Measurements from ENCODE around the gene NFKBIE. TPM values are rescaled to one million over a fixed set of nuclear protein-coding genes. Genes with fewer than 3 reads are reported as not detected.

Gene NFKBIE
- polyA plus RNA-seq, 4 donors = 7.6 to 13.5 (median 9.7) TPM

- peaks cover 12 to 74% (median 14%) of the 10 kb centered on the region in 3 donors for H3K36me3 ChIP-seq (ENCODE audit: control insufficient read depth in 3 of 3, insufficient read depth in 2 of 3, low read depth in 1 of 3, low read length in 3 of 3)
- H3K27me3 ChIP-seq (ENCODE audit: control insufficient read depth in 3 of 3, insufficient read depth in 3 of 3, low read length in 3 of 3) = no peaks in the 10 kb centered on the region
- FAIRE-seq (no peak), DNase-seq (peak in 1 of 2 donors; percentile 56)
- no peaks in the 10 kb centered on the region for H3K9me3 ChIP-seq (ENCODE audit: control insufficient read depth in 2 of 2, insufficient read depth in 1 of 2, low read depth in 1 of 2, low read length in 1 of 2)
- 12 to 18% (median 14%) methylated on average over 13 to 15 of the region's 15 CpGs for WGBS, 3 donors
- peak overlapping the region; percentile 81 to 90 (median 83) for H3K4me3 ChIP-seq (ENCODE audit: low read depth in 1 of 3, low read length in 3 of 3)
- H3K4me1 ChIP-seq (ENCODE audit: control insufficient read depth in 3 of 3, insufficient read depth in 2 of 3, low read depth in 1 of 3, low read length in 2 of 3) = peaks cover 0 to 21% (median 2%) of the 10 kb centered on the region in 3 donors
- H3K27ac ChIP-seq (ENCODE audit: low read depth in 1 of 3, low read length in 2 of 3) = peak overlapping the region; percentile 71 to 90 (median 84)
Observed at GRCh38 chr6:44255871-44256774, 9.2 kb downstream of the NFKBIE start.

GRCh38 chr6:44255105-44255808, 10.1 kb downstream of the NFKBIE start:
- H3K4me3 ChIP-seq (ENCODE audit: low read depth in 1 of 3, low read length in 3 of 3) = no peak overlapping the region
- no peaks in the 10 kb centered on the region for H3K9me3 ChIP-seq (ENCODE audit: control insufficient read depth in 2 of 2, insufficient read depth in 1 of 2, low read depth in 1 of 2, low read length in 1 of 2)
- no peaks in the 10 kb centered on the region for H3K27me3 ChIP-seq (ENCODE audit: control insufficient read depth in 3 of 3, insufficient read depth in 3 of 3, low read length in 3 of 3)
- peak overlapping the region in 1 of 3 donors; percentile 2 for H3K27ac ChIP-seq (ENCODE audit: low read depth in 1 of 3, low read length in 2 of 3)
- DNase-seq = no peak
- WGBS, 3 donors = 44 to 61% (median 57%) methylated on average over 16 of the region's 16 CpGs
- peaks cover 20 to 68% (median 21%) of the 10 kb centered on the region in 3 donors for H3K36me3 ChIP-seq (ENCODE audit: control insufficient read depth in 3 of 3, insufficient read depth in 2 of 3, low read depth in 1 of 3, low read length in 3 of 3)
- peaks cover 0 to 21% (median 2%) of the 10 kb centered on the region in 3 donors for H3K4me1 ChIP-seq (ENCODE audit: control insufficient read depth in 3 of 3, insufficient read depth in 2 of 3, low read depth in 1 of 3, low read length in 2 of 3)
- no peak for FAIRE-seq

DNA sequence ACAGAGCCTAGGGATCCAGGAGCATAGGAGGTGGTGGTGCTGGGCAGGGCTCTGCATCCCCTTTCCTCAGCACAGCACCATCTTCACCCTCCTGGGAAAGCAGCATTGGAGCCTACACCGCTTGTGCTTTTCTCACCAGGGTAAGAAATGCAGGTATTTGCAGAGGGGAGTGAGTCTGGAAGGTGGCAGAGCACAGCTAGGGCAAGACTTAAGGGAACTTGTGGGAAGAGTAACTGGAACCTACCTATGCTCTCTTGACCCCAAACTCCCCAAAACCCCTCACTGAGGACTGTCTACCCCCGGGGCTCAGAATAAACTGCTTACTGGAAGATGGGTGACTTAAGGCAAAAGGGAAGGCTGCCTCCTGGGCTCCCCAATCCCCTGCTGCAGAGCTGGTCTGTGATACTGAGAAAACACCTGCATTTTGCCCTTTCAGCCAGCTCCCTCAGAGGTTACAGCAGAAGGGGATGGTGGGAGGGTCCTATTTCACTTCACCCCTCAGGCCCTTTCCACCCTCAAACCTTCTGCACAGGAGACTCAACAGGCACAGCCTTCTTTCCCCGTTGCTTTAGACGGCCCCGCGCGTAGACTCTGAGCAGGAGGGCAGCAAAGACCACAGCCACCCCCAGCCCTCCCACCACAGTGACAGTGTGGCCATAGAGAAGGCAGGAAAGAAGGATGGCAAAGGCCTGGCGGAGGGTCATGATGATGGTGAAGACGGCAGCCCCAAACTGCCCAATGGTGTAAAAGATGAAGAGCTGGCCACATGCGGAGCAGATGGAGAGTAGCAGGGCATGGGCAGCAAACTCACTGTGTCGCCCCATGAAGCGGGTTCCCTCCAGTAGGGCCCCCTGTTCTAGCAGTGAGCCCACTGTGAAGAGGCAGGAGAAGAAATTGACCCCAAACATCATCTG, 10.9 kb downstream of the NFKBIE start:
- FAIRE-seq (no peak), DNase-seq (no peak)
- H3K36me3 ChIP-seq (ENCODE audit: control insufficient read depth in 3 of 3, insufficient read depth in 2 of 3, low read depth in 1 of 3, low read length in 3 of 3) = peaks cover 22 to 62% (median 25%) of the 10 kb centered on the region in 3 donors
- H3K4me3 ChIP-seq (ENCODE audit: low read depth in 1 of 3, low read length in 3 of 3) = no peak overlapping the region
- no peaks in the 10 kb centered on the region for H3K27me3 ChIP-seq (ENCODE audit: control insufficient read depth in 3 of 3, insufficient read depth in 3 of 3, low read length in 3 of 3)
- no peak overlapping the region for H3K27ac ChIP-seq (ENCODE audit: low read depth in 1 of 3, low read length in 2 of 3)
- no peaks in the 10 kb centered on the region for H3K9me3 ChIP-seq (ENCODE audit: control insufficient read depth in 2 of 2, insufficient read depth in 1 of 2, low read depth in 1 of 2, low read length in 1 of 2)
- H3K4me1 ChIP-seq (ENCODE audit: control insufficient read depth in 3 of 3, insufficient read depth in 2 of 3, low read depth in 1 of 3, low read length in 2 of 3) = peaks cover 0 to 21% (median 2%) of the 10 kb centered on the region in 3 donors
- WGBS, 3 donors = 66 to 82% (median 72%) methylated on average over 12 of the region's 12 CpGs

- no peaks in the 10 kb centered on the region for H3K9me3 ChIP-seq (ENCODE audit: control insufficient read depth in 2 of 2, insufficient read depth in 1 of 2, low read depth in 1 of 2, low read length in 1 of 2)
- H3K4me3 ChIP-seq (ENCODE audit: low read depth in 1 of 3, low read length in 3 of 3) = no peak overlapping the region
- DNase-seq (peak; percentile 57 to 62), FAIRE-seq (no peak)
- peaks cover 2 to 29% (median 5%) of the 10 kb centered on the region in 3 donors for H3K4me1 ChIP-seq (ENCODE audit: control insufficient read depth in 3 of 3, insufficient read depth in 2 of 3, low read depth in 1 of 3, low read length in 2 of 3)
- H3K36me3 ChIP-seq (ENCODE audit: control insufficient read depth in 3 of 3, insufficient read depth in 2 of 3, low read depth in 1 of 3, low read length in 3 of 3) = peaks cover 19 to 60% (median 25%) of the 10 kb centered on the region in 3 donors
- WGBS, 3 donors = 62 to 66% (median 63%) methylated on average over 10 of the region's 10 CpGs
- H3K27ac ChIP-seq (ENCODE audit: low read depth in 1 of 3, low read length in 2 of 3) = no peak overlapping the region
- H3K27me3 ChIP-seq (ENCODE audit: control insufficient read depth in 3 of 3, insufficient read depth in 3 of 3, low read length in 3 of 3) = no peaks in the 10 kb centered on the region
Observed at GRCh38 chr6:44253307-44254101, 11.8 kb downstream of the NFKBIE start.

- FAIRE-seq (no peak), DNase-seq (no peak)
- Histone ChIP-seq H3K27me3 (ENCODE audit: control insufficient read depth in 3 of 3, insufficient read depth in 3 of 3, low read length in 3 of 3) (no peaks in the 10 kb centered on the region), H3K4me1 (ENCODE audit: control insufficient read depth in 3 of 3, insufficient read depth in 2 of 3, low read depth in 1 of 3, low read length in 2 of 3) (peaks cover 2 to 28% (median 5%) of the 10 kb centered on the region in 3 donors), H3K27ac (ENCODE audit: low read depth in 1 of 3, low read length in 2 of 3) (no peak overlapping the region), H3K36me3 (ENCODE audit: control insufficient read depth in 3 of 3, insufficient read depth in 2 of 3, low read depth in 1 of 3, low read length in 3 of 3) (peaks cover 19 to 61% (median 25%) of the 10 kb centered on the region in 3 donors), H3K4me3 (ENCODE audit: low read depth in 1 of 3, low read length in 3 of 3) (no peak overlapping the region), H3K9me3 (ENCODE audit: control insufficient read depth in 2 of 2, insufficient read depth in 1 of 2, low read depth in 1 of 2, low read length in 1 of 2) (no peaks in the 10 kb centered on the region)
- WGBS, 3 donors = 84 to 91% (median 84%) methylated on average over 14 of the region's 14 CpGs
Observed at GRCh38 chr6:44251576-44252524, 13.5 kb downstream of the NFKBIE start.

DNA sequence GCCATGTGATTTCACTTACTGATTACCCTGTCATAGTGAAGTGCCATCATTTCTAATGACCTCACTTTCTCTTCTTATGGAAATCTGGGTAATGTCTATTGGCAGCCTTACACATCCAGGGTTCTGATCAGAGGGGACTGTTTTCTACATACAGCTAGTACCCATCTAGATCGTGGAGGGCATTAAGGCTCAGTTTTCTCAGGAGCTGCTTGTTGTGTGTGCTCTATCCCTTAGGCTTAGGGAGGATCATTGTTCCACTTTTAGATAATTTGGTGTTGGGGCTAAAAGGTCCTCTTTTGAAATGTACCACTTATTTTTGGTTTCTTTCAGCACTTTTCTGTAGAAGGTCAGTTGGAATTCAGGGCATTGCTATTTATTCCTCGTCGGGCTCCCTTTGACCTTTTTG, 14.6 kb downstream of the NFKBIE start:
- Histone ChIP-seq H3K9me3 (ENCODE audit: control insufficient read depth in 2 of 2, insufficient read depth in 1 of 2, low read depth in 1 of 2, low read length in 1 of 2) (no peaks in the 10 kb centered on the region), H3K27me3 (ENCODE audit: control insufficient read depth in 3 of 3, insufficient read depth in 3 of 3, low read length in 3 of 3) (no peaks in the 10 kb centered on the region), H3K4me1 (ENCODE audit: control insufficient read depth in 3 of 3, insufficient read depth in 2 of 3, low read depth in 1 of 3, low read length in 2 of 3) (peaks cover 0 to 22% (median 5%) of the 10 kb centered on the region in 3 donors), H3K36me3 (ENCODE audit: control insufficient read depth in 3 of 3, insufficient read depth in 2 of 3, low read depth in 1 of 3, low read length in 3 of 3) (peaks cover 19 to 56% (median 25%) of the 10 kb centered on the region in 3 donors), H3K4me3 (ENCODE audit: low read depth in 1 of 3, low read length in 3 of 3) (no peak overlapping the region), H3K27ac (ENCODE audit: low read depth in 1 of 3, low read length in 2 of 3) (no peak overlapping the region)
- 67 to 71% (median 69%) methylated on average over 3 of the region's 3 CpGs for WGBS, 3 donors
- no peak for FAIRE-seq
- DNase-seq = no peak
